HG02763 (cell line): ENCODE measurements around the gene ATF5.

Experiments
- ATAC-seq: cut with Tn5 transposase; IDR thresholded peaks from one replicate; pipeline ENCODE4 v1.9.1; 2021; ENCODE audit warnings: mild to moderate bottlenecking, moderate library complexity; ENCODE audit not compliant: unreplicated experiment

Gene ATF5

DNA sequence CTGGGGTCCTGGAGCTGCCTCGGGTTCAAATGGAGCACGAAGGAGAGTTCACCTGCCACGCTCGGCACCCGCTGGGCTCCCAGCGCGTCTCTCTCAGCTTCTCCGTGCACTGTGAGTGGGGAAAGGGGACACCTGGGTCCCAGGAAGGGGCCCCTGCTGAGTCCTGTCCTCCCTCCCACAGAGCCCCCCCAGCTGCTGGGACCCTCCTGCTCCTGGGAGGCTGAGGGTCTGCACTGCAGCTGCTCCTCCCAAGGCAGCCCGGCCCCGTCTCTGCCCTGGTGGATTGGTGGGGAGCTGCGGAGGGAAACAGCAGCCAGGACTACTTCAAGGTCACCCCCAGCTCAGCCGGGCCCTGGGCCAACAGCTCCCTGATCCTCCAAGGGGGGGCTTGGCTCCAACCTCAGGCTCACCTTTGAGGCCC, 43.0 kb downstream of the ATF5 start:
- no peak for ATAC-seq

DNA sequence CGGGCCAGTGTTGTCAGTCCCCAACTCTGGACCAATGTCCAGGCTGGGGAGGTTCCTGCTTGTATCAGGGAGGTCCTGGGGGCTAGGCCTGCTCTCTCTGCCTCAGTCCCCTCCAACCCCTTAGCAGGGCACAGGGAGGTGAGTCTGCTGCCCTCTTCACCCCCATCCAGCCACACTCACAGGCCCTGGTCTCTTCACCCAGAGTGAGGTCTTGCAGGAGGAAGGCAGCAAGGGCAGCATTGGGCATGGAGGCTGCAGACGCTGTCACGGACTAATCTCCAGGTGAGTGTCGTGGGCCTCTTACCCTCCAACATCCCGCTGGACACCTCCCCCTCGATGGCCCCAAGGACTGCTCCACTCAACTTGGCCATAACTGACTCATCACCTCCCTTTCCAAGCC, 43.8 kb downstream of the ATF5 start:
- ATAC-seq: no peak

- ATAC-seq: no peak
These were observed 45.0 kb downstream of the ATF5 start for GRCh38 chr19:49973987-49974386.

DNA sequence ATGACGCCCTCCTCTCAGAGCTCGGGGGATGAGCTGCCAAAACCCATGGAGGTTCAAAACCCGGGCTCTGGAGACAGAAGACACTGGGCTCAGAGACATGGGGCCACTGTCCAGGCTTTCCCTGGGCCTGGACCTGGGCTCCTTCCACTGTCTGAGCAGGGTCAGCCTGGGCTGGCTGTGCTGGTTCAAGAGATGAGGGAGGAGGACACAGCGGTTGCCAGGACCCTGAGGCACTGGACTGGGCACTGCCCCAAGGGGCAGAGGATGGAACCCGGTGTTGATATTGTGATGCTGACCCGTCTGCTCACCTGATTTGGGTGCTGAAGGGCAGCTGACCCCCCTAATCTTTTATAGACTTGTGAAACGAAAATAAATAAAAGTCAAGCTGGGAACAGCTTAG, 46.0 kb downstream of the ATF5 start:
- ATAC-seq: no peak

DNA sequence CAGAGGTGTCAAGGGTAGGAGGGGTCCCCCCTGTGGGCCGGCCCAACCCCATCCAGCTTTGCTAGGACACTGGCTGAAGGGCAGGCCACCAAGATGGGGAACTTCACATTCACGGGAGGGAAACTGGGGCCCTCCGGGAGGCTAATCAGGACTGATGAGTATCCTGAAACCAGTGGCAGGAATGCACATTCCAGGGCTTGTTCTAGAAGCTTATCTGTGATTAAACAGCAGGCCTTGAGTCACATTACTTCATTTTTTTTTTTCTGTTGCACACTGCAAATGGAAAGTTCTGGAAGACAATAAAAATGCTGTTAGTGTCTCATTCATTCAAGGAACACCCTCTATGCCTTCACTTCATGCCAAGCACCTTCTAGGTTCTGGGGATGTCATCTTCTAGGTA, 47.5 kb downstream of the ATF5 start:
- no peak for ATAC-seq

DNA sequence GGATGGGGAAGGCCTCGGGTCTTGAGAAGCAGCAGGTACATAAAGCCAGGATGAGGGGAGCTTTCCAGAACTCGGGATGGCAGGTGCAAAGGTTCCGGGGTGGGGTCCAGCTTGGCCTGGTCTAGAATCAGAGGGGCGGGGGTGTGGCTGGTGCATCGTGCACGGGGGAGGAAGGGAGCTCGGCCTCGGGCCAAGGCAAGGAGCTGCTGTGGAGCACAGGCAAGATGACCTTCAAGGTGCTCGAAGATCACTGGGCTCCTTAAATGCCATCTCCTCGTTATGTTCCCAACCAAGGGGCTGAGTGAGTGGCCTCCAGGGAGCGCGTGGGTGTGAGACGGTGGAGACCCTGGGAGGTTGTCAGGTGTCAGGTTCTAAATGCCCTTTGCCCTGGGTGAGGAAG, 48.1 kb downstream of the ATF5 start:
- no peak for ATAC-seq

GRCh38 chr19:49977881-49978280, 48.9 kb downstream of the ATF5 start:
- no peak for ATAC-seq

GRCh38 chr19:49978324-49978723, 49.3 kb downstream of the ATF5 start:
- ATAC-seq: no peak

DNA sequence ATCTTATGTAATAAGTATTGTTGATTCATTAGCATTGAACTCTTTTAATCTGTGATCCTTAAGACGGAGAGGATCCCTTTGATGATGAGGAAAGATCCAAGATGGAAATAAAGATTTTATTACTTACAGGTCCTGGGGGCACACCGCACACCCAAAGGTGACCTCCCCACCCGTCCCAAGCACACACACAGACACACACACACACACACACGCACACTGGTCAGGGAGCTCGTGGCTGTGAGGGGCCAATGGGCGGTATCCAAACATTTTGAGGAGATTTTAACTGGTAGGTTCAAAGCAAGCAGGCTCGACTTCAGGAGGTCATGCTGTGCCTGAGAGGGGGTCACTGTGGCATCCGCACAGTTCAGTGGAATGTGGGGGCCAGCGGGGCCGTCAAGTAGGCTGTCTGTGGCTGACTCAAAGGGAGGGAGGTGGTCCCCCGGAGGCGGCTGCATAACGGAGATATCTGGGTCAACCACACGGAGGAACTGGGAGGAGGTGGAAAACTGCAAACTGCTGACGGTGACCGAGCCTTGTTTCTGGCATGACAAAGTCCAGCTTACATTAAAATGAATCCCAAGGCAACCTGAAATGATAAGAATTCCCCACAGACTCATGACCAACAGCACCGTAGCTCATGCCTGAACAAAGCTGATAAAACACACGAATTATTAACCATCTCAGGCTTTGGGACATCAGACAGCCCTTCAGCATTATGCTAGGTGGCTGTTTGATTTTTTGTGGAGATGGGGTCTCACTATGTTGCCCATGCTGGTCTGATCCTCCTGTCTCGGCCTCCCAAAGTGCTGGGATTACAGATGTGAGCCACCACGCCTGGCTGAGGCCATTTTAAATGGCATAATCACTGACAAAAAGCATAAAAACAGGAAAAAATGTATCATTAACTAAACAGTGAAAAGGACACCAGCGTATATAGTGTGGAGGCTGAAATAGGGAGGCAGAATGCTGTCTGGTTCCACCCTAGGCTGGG, 52.9 kb downstream of the ATF5 start:
- no peak for ATAC-seq
